Gastrocnemius medialis (tissue), 4 donors: ENCODE measurements around the gene TM7SF3.

Source experiments
- POLR2A ChIP-seq, 2 donors: fragments of 450-650 bp; IDR thresholded peaks; one replicate each; pipeline ENCODE4 v1.6.1; 2017; ENCODE audit warnings: antibody characterized with exemption in 2 of 2, mild to moderate bottlenecking in 2 of 2, moderate library complexity in 2 of 2
- TF ChIP-seq, protein P1 (sequence below), 5 experiments: fragments of 450-650 bp in 3 of 5; fragments of 200-600 bp in 2 of 5; sonication (generic) in 2 of 5; IDR thresholded peaks in 4 of 5; conservative IDR thresholded peaks in 1 of 5; 1 replicate in 4 of 5; 2 replicates in 1 of 5; pipeline ENCODE4 v1.5.1; 2016 to 2019; ENCODE audit warnings: antibody characterized with exemption in 5 of 5, mild to moderate bottlenecking in 3 of 5, moderate library complexity in 3 of 5

DNA sequence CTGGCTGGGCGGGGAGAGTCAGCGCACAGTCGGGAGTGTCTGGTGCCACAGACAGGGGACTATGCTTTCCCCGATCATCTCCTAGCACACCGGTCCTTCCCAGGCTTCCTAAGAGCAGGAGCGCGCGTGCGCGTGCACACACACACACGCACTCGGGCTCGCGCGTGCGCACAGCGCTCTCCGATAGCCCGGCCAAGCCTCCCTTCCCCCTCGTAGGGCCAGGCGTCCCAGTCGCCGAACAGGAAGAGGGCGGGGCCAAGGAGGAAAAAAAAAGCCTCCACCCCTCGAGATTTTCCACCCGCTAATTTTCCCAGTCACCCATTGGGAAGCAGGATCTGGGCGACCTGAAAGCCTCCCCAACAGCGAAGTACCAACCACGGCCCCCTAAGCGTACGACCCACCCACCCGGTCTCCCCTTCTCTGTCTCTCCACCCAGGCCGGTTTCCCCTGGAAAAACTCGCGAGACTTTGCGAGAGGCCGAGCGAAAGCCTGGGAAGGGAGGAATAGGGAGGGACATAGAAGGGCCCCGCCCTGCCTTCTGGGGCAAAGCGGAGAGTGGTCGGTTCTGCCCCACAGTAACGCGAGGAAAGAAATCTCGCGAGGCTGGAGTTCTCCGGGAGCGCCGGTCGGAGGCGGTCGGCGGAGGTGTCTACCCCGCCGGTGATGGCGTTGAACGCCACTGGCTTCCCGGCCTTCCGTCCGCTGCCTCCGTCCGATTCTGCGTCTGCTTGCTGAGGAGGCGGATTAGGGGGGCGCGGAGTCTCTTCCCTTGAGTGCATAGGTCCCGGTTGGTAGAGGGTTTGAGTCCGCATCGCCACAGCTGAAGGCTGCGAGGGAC is 76.1 kb downstream of the TM7SF3 start, which contains the start of the genes FGFR1OP2 and INTS13:
- TF ChIP-seq, protein P1, sequence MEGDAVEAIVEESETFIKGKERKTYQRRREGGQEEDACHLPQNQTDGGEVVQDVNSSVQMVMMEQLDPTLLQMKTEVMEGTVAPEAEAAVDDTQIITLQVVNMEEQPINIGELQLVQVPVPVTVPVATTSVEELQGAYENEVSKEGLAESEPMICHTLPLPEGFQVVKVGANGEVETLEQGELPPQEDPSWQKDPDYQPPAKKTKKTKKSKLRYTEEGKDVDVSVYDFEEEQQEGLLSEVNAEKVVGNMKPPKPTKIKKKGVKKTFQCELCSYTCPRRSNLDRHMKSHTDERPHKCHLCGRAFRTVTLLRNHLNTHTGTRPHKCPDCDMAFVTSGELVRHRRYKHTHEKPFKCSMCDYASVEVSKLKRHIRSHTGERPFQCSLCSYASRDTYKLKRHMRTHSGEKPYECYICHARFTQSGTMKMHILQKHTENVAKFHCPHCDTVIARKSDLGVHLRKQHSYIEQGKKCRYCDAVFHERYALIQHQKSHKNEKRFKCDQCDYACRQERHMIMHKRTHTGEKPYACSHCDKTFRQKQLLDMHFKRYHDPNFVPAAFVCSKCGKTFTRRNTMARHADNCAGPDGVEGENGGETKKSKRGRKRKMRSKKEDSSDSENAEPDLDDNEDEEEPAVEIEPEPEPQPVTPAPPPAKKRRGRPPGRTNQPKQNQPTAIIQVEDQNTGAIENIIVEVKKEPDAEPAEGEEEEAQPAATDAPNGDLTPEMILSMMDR (IDR thresholded peaks at IDR 0.05 in 4 of 5, conservative IDR thresholded peaks at IDR 0.05 in 1 of 5), result no peak
- peak; percentile 95 to 96 for TF ChIP-seq POLR2A (IDR thresholded peaks at IDR 0.05)
